Panc1 (cell line): ENCODE data around the gene SARS1. TPM values are rescaled to one million over a fixed set of nuclear protein-coding genes. Genes with fewer than 3 reads are reported as not detected.

Experiments used
- ATAC-seq: fragments of 200-7000 bp; cut with Tn5 transposase; 2 replicates; pipeline ENCODE4 v1.9.1; 2020; ENCODE audit warnings: mild to moderate bottlenecking, moderate library complexity
- BruUV-seq: library from RNA; stranded (reverse); fragments of 400-500 nt; replicated peaks from 2 replicates; lab custom pipeline; 2021; lab: Mats Ljungman, UMichigan
- CTCF ChIA-PET: fragments of 300-600 bp; sonication (Branson Sonifier 250); formaldehyde crosslinking; loops from one replicate; lab custom pipeline; 2022; ENCODE audit warnings: antibody characterized with exemption; lab: Charles Lee
- POLR2A ChIA-PET: fragments of 300-600 bp; sonication (Branson Sonifier 250); formaldehyde crosslinking; loops from one replicate; lab custom pipeline; 2022; ENCODE audit warnings: antibody characterized with exemption; lab: Charles Lee
- DNase-seq: peaks from one replicate; pipeline ENCODE4 v3.0.0-alpha.2; 2010; ENCODE audit warnings: low read depth, low spot score
- H3K27ac ChIP-seq: 2 replicates; pipeline ENCODE4 v1.5.1; 2011; ENCODE audit warnings: mild to moderate bottlenecking, low read length, inconsistent platforms
- H3K27me3 ChIP-seq: fragments of 200-500 bp; sonication (Bioruptor generic); 2 replicates; pipeline ENCODE4 v1.6.0; 2014; ENCODE audit warnings: low read length, inconsistent platforms; ENCODE audit not compliant: control insufficient read depth, insufficient read depth
- H3K36me3 ChIP-seq: fragments of 200-500 bp; sonication (Bioruptor generic); 2 replicates; pipeline ENCODE4 v1.5.1; 2014; ENCODE audit warnings: inconsistent platforms, mild to moderate bottlenecking, low read length, moderate library complexity; ENCODE audit not compliant: control insufficient read depth, insufficient read depth
- H3K4me1 ChIP-seq: 2 replicates; pipeline ENCODE4 v1.5.1; 2011; ENCODE audit warnings: inconsistent platforms, mild to moderate bottlenecking, low read length, moderate library complexity; ENCODE audit not compliant: control insufficient read depth, insufficient read depth
- H3K4me3 ChIP-seq, 2 experiments: 2 replicates each; pipeline ENCODE4 v1.5.1; 2011 to 2012; ENCODE audit warnings: low read depth in 2 of 2, low read length in 2 of 2, mild to moderate bottlenecking in 2 of 2, inconsistent platforms in 1 of 2, moderate library complexity in 1 of 2
- H3K9me3 ChIP-seq: fragments of 200-500 bp; sonication (Bioruptor generic); 2 replicates; pipeline ENCODE4 v1.5.1; 2014; ENCODE audit warnings: low read depth, mild to moderate bottlenecking, inconsistent platforms, low read length, moderate library complexity; ENCODE audit not compliant: control insufficient read depth, insufficient read depth
- CTCF ChIP-seq: fragments of 450-650 bp; IDR thresholded peaks from 2 replicates; pipeline ENCODE4 v1.5.1; 2017; ENCODE audit warnings: mild to moderate bottlenecking
- POLR2AphosphoS5 ChIP-seq: IDR thresholded peaks from 2 replicates; pipeline ENCODE4 v1.6.1; 2012; ENCODE audit warnings: mild to moderate bottlenecking, low read depth, low read length, moderate library complexity
- REST ChIP-seq, 2 experiments: IDR thresholded peaks; 2 replicates each; pipeline ENCODE4 v1.6.1; 2011 to 2012; ENCODE audit warnings: low read depth in 2 of 2, control low read depth in 1 of 2, low read length in 1 of 2, mild to moderate bottlenecking in 1 of 2, moderate library complexity in 1 of 2; ENCODE audit not compliant: insufficient read depth in 1 of 2
- SIN3A ChIP-seq: IDR thresholded peaks from 2 replicates; pipeline ENCODE4 v1.6.1; 2012; ENCODE audit warnings: low read depth, mild to moderate bottlenecking, low read length, moderate library complexity, borderline replicate concordance; ENCODE audit not compliant: insufficient read depth
- TCF7L2 ChIP-seq: IDR thresholded peaks from 2 replicates; pipeline ENCODE4 v1.6.1; 2011; ENCODE audit warnings: mild to moderate bottlenecking, low read depth, low read length, inconsistent platforms
- in situ Hi-C: cut with HindIII; loops from 2 replicates; pipeline ENCODE4 v1.10.0; 2016; ENCODE audit warnings: low sequenced_read_pairs, low pct_unique_long_range_greater_than_20kb
- intact Hi-C: fragments of 100-400 bp; cut with micrococcal nuclease; formaldehyde crosslinking; loops from one replicate; pipeline ENCODE4 v1.10.0; 2022; ENCODE audit not compliant: unreplicated experiment
- total RNA-seq: library from RNA; stranded (reverse); gene quantifications from one replicate; pipeline ENCODE4 v1.2.1, GENCODE V29; 2021; ENCODE audit not compliant: unreplicated experiment

SARS1 gene
- total RNA-seq, 1 experiment from 2014 or later, result 115 TPM

GRCh38 chr1:109255097-109255651 lies 41.5 kb downstream of the SARS1 start:
- H3K4me3 ChIP-seq, result no peak overlapping the region
- H3K27ac ChIP-seq, result no peak overlapping the region
- no peaks in the 10 kb centered on the region for H3K27me3 ChIP-seq
- ATAC-seq (peak; percentile 46; the same call in 1 of the 2 replicates), DNase-seq (no peak)
- in situ Hi-C loops, result no loop called here
- CTCF ChIA-PET, result no interaction called here
- peaks cover 8% of the 10 kb centered on the region for H3K4me1 ChIP-seq
- H3K9me3 ChIP-seq, result no peaks in the 10 kb centered on the region
- POLR2A ChIA-PET, result interaction anchor here (0.6 kb wide), 1 partner anchor 67 kb away, joined by 3 read pairs; no protein-coding TSS in a partner anchor
- intact Hi-C loops, result no loop called here
- H3K36me3 ChIP-seq, result no peaks in the 10 kb centered on the region
- no TSS peak for BruUV-seq
- TF ChIP-seq SIN3A (no peak), REST (IDR thresholded peaks at IDR 0.05; ENCODE audit: insufficient read depth in 1 of 2, low read depth in 2 of 2, low read length in 1 of 2) (no peak), CTCF (no peak), POLR2AphosphoS5 (no peak), TCF7L2 (no peak)

GRCh38 chr1:109255678-109256077 lies 42.0 kb downstream of the SARS1 start:
- ATAC-seq (no peak), DNase-seq (no peak)
- H3K36me3 ChIP-seq, result no peaks in the 10 kb centered on the region
- H3K4me3 ChIP-seq, result no peak overlapping the region
- no TSS peak for BruUV-seq
- no peaks in the 10 kb centered on the region for H3K27me3 ChIP-seq
- CTCF ChIA-PET, result no interaction called here
- TF ChIP-seq POLR2AphosphoS5 (no peak), CTCF (no peak), TCF7L2 (no peak)
- H3K9me3 ChIP-seq, result no peaks in the 10 kb centered on the region
- peaks cover 8% of the 10 kb centered on the region for H3K4me1 ChIP-seq
- POLR2A ChIA-PET, result interaction anchor here (0.6 kb wide), 1 partner anchor 66 kb away, joined by 3 read pairs; no protein-coding TSS in a partner anchor
- in situ Hi-C loops (no loop called here), intact Hi-C loops (no loop called here)
- no peak overlapping the region for H3K27ac ChIP-seq
